Mucosa of rectum (tissue), 2 donors: Measurements from ENCODE around the gene PDZD2.

Experiments
- H3K27ac ChIP-seq, 2 donors: one replicate each; pipeline ENCODE4 v1.7.0; 2013; ENCODE audit warnings: inconsistent platforms in 2 of 2, low read depth in 2 of 2, low read length in 2 of 2
- H3K27me3 ChIP-seq, 2 donors: one replicate each; pipeline ENCODE4 v1.7.0; 2013; ENCODE audit warnings: low read length in 2 of 2; ENCODE audit not compliant: control insufficient read depth in 2 of 2, insufficient read depth in 2 of 2
- H3K36me3 ChIP-seq, 2 donors: one replicate each; pipeline ENCODE4 v1.7.0; 2013; ENCODE audit warnings: low read length in 2 of 2; ENCODE audit not compliant: control insufficient read depth in 2 of 2, insufficient read depth in 2 of 2
- H3K4me1 ChIP-seq, 2 donors: one replicate each; pipeline ENCODE4 v1.7.0; 2013; ENCODE audit warnings: low read length in 2 of 2, mild to moderate bottlenecking in 1 of 2; ENCODE audit not compliant: control insufficient read depth in 2 of 2, insufficient read depth in 2 of 2
- H3K4me3 ChIP-seq, 2 donors: one replicate each; pipeline ENCODE4 v1.7.0; 2013; ENCODE audit warnings: low read length in 2 of 2
- H3K9ac ChIP-seq, 2 donors: one replicate each; pipeline ENCODE4 v1.7.0; 2013; ENCODE audit warnings: low read length in 2 of 2, low read depth in 1 of 2, mild to moderate bottlenecking in 1 of 2
- H3K9me3 ChIP-seq, 2 donors: one replicate each; pipeline ENCODE4 v1.7.0; 2013; ENCODE audit warnings: low read length in 2 of 2; ENCODE audit not compliant: control insufficient read depth in 2 of 2
- donor health status: healthy.
- donor health status: Normal muscosa, but diverticular disease.

The PDZD2 gene

GRCh38 chr5:31898036-31898632, 259.2 kb downstream of the PDZD2 start:
- Histone ChIP-seq H3K9me3 (no peaks in the 10 kb centered on the region), H3K4me1 (no peaks in the 10 kb centered on the region), H3K36me3 (no peaks in the 10 kb centered on the region), H3K4me3 (no peak overlapping the region), H3K27ac (no peak overlapping the region), H3K27me3 (no peaks in the 10 kb centered on the region), H3K9ac (no peak overlapping the region)

- H3K9ac ChIP-seq, result no peak overlapping the region
- H3K4me1 ChIP-seq, result no peaks in the 10 kb centered on the region
- no peaks in the 10 kb centered on the region for H3K27me3 ChIP-seq
- H3K27ac ChIP-seq, result no peak overlapping the region
- H3K36me3 ChIP-seq, result no peaks in the 10 kb centered on the region
- no peak overlapping the region for H3K4me3 ChIP-seq
- no peaks in the 10 kb centered on the region for H3K9me3 ChIP-seq
These were observed 261.4 kb downstream of the PDZD2 start for GRCh38 chr5:31900296-31900865.

GRCh38 chr5:31901807-31902530, 263.0 kb downstream of the PDZD2 start:
- Histone ChIP-seq H3K4me1 (no peaks in the 10 kb centered on the region), H3K9me3 (no peaks in the 10 kb centered on the region), H3K4me3 (no peak overlapping the region), H3K36me3 (no peaks in the 10 kb centered on the region), H3K27ac (no peak overlapping the region), H3K27me3 (no peaks in the 10 kb centered on the region), H3K9ac (no peak overlapping the region)

GRCh38 chr5:31908396-31908795, 269.5 kb downstream of the PDZD2 start:
- Histone ChIP-seq H3K9ac (no peak overlapping the region), H3K27me3 (no peaks in the 10 kb centered on the region), H3K4me1 (no peaks in the 10 kb centered on the region), H3K4me3 (no peak overlapping the region), H3K36me3 (no peaks in the 10 kb centered on the region), H3K9me3 (no peaks in the 10 kb centered on the region), H3K27ac (no peak overlapping the region)

GRCh38 chr5:31909073-31909472, 270.1 kb downstream of the PDZD2 start:
- Histone ChIP-seq H3K9me3 (no peaks in the 10 kb centered on the region), H3K9ac (no peak overlapping the region), H3K27ac (no peak overlapping the region), H3K36me3 (no peaks in the 10 kb centered on the region), H3K27me3 (no peaks in the 10 kb centered on the region), H3K4me3 (no peak overlapping the region), H3K4me1 (no peaks in the 10 kb centered on the region)

GRCh38 chr5:31911291-31912265, 272.6 kb downstream of the PDZD2 start:
- Histone ChIP-seq H3K9ac (no peak overlapping the region), H3K27ac (no peak overlapping the region), H3K4me3 (no peak overlapping the region), H3K27me3 (no peaks in the 10 kb centered on the region), H3K4me1 (no peaks in the 10 kb centered on the region), H3K9me3 (no peaks in the 10 kb centered on the region), H3K36me3 (no peaks in the 10 kb centered on the region)

- Histone ChIP-seq H3K36me3 (no peaks in the 10 kb centered on the region), H3K4me3 (no peak overlapping the region), H3K9me3 (no peaks in the 10 kb centered on the region), H3K4me1 (no peaks in the 10 kb centered on the region), H3K27ac (no peak overlapping the region), H3K27me3 (no peaks in the 10 kb centered on the region), H3K9ac (no peak overlapping the region)
These were observed 274.9 kb downstream of the PDZD2 start for GRCh38 chr5:31913808-31914207.

- H3K9me3 ChIP-seq, result no peaks in the 10 kb centered on the region
- no peak overlapping the region for H3K4me3 ChIP-seq
- H3K27ac ChIP-seq, result no peak overlapping the region
- H3K27me3 ChIP-seq, result no peaks in the 10 kb centered on the region
- no peaks in the 10 kb centered on the region for H3K4me1 ChIP-seq
- H3K9ac ChIP-seq, result no peak overlapping the region
- no peaks in the 10 kb centered on the region for H3K36me3 ChIP-seq
These were observed 277.4 kb downstream of the PDZD2 start for GRCh38 chr5:31916327-31916726.

- H3K9me3 ChIP-seq, result no peaks in the 10 kb centered on the region
- H3K4me1 ChIP-seq, result no peaks in the 10 kb centered on the region
- no peaks in the 10 kb centered on the region for H3K27me3 ChIP-seq
These were observed 279.8 kb downstream of the PDZD2 start for GRCh38 chr5:31918739-31919138.

More at GRCh38 chr5:31918739-31919138, 279.8 kb downstream of the PDZD2 start:
- Histone ChIP-seq H3K4me3 (no peak overlapping the region), H3K36me3 (no peaks in the 10 kb centered on the region), H3K9ac (no peak overlapping the region), H3K27ac (no peak overlapping the region)
